GM10847 (cell line): ENCODE measurements around the gene ATG12.

Experiments
- POLR2A ChIP-seq: IDR thresholded peaks from 2 replicates; pipeline ENCODE4 v1.6.1; 2011; ENCODE audit not compliant: insufficient read length; ENCODE audit errors: extremely low read depth

The ATG12 gene

DNA sequence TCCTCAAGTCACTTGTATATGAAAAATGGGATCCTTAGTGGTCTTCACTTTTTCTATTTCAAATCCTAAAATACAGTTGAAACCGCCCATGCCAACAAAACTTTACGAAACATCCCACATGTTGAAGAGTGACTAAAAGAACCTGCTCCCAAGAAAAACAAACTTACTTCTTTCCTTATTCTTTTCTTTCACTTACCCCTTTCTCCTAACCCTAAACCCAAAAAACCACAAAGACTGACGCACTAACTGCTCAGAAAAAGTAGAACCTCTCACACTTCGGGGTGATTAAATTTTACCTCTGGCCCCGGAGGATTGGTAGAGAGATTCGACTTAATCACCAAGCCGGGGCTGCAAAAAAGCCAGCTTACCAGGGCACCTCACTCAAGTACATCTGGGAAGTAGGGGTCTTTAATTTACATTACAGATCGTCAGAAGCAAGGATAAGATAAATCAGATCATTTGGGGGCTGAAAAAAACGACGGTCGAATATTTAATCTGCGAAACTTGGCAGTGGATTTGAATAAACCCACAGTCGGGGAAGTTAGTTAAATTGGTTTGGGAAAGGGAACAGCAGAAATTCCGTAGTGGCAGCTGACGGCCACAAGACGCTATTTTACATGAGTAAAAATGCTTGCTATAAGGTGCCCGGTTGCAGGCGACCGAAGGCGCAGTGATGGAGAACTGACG lies 26.2 kb downstream of the ATG12 start:
- no peak for TF ChIP-seq POLR2A

DNA sequence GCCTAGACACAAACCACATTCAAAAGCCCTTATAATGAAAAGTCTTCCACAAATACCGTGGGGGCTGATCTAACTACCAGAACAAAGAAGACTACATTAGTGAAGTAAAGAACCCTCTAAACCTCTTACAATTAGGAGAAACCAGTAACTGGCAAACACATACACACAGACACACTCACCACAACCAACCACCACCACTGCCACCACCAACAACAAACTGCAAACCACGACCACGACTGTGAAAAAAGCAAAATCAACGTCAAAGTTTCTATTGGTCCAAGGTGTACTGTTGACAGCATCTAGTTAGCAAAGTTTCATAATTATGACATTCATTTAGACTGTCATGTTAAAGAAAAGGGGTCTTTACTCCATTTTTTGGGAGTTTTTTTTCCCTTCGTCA lies 27.6 kb downstream of the ATG12 start:
- no peak for TF ChIP-seq POLR2A

DNA sequence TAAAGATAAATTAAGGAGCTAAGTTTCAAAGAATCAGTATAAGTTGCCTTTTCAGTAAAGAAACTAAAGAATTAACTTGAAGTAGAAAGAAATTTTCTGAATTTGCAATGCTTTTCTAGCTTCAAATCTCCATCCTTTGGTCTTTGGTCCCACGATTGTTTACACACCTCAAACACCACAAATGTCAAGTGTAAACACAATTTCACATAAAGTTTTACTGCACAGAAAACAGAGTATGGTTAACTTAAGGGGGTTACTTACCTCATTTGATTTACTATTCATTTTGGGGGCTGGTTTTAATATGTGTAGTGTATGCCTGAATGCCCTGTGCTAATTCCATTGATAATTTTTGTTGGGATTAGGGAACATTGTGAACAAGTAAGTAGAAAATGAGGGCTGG lies 29.0 kb downstream of the ATG12 start:
- TF ChIP-seq POLR2A, result no peak

DNA sequence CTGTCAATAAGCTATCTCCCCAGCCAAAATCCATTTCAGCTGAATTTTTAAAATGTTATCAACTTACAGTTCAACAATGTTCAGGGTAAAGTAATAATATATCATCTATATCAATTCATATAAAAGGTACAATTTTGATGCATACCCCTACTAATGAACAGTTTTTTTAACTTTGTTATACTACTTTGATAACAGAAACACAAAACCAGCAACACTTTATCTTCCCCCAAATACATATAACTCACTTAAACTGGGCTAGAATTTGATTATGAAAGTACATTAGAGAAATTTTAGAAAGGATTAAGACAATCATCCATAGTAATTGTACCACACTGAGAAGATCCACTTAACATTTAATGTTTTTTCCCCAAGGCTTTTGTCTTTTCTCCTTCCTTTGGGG lies 30.0 kb downstream of the ATG12 start:
- no peak for TF ChIP-seq POLR2A

DNA sequence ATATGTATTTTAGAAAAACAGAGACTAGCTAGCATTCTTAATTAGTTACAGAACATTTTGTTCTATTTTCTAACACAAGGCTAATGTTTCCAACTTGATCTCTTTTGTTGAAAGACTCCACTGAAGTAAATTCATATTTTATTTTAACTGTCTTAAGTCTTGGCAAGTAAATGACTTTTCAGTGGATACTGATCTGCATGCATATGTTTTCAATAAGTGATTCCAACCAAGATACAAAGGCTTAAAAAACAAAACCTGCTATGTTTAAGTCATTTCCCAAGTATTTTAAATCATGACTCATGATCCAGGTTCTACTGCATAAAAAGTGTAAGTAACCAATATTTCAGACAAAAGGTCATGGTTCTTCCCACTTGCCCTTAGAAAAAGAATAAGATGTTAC lies 30.6 kb downstream of the ATG12 start:
- no peak for TF ChIP-seq POLR2A

DNA sequence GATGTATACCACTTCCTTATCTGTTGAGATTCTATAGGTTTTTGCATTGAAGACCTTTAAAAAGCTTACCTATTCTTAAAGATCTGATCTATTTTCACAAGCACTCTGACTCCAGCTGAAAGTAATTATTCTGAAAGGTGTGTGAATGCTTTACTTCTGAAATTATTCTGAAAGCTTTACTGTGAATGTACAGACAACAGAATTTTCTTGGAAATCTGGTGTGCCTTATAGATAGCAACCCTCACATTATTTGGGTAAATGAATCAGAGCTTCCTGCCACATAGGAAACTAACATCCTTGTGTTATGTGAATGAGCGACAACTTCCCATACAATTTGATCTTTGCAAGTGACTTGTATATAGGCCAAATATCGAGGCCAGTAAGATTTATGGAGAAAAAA lies 31.4 kb downstream of the ATG12 start:
- TF ChIP-seq POLR2A, result no peak

DNA sequence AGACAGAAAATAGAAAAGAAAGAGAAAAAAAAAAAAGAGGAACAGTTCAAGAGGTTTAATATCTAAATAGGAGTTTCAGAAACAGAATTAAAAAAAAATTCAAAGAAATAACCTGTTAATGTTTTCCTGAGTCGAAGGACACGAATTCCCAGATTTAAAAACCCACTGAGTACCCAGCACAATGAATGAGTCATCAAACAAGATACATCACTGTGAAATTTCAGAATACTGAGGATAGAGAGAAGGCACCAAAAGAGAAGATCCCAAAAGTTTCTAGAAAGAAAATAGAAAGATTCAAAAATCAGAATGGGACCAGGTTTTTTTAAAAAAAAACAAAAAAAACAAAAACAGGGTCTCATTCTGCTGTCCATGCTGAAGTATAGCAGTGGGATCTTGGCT lies 33.7 kb downstream of the ATG12 start:
- no peak for TF ChIP-seq POLR2A

DNA sequence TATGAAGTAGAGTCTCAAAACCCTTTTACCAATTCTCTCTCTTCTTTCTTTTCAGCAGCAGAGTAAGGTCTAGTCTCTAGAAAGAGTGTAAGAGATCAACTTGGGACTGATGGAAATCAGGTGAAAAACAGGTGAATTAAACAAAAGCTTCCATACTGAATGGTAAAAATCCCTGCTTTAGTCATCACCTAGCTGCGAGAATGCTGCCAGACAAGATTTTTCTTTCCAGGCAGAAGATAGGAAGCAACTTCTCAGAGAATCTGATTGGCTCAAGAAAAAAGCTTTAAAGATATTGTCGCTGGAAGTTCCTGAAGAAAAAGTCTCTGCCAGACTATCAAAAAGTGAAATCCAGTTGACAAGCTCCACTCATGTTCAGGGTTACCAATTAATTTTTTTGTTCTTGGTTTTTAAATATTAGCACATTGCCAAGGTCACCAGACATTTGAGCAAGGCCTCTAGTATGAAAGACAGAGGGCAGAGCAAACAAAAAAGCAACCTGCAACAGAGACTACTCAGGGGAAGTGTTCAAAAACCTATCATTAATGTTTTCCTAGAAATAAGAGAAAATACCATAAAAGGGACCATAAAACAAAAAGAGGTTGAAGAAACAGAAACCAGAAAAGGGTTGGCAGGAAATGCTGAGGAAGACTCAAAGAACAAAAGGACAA lies 34.2 kb downstream of the ATG12 start:
- TF ChIP-seq POLR2A, result no peak

DNA sequence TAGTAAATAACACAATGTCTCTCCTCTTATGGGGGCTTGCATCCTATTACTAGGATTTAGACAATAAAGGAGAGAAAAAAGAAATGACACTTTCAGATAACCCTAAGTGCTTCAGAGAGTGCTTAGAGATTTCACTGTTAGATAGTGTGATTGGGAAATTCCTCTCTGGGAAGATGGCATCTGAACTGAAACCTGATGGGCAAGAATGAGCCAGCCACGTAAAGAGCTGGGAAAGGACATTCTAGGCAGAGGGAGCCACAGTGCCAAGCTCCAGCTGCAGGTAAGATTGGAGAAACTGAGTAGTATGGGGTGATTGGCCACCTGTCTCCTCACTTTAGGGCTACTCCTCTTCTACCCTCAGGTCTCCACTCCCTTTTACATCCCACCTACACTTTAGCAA lies 39.4 kb downstream of the ATG12 start:
- TF ChIP-seq POLR2A, result no peak

DNA sequence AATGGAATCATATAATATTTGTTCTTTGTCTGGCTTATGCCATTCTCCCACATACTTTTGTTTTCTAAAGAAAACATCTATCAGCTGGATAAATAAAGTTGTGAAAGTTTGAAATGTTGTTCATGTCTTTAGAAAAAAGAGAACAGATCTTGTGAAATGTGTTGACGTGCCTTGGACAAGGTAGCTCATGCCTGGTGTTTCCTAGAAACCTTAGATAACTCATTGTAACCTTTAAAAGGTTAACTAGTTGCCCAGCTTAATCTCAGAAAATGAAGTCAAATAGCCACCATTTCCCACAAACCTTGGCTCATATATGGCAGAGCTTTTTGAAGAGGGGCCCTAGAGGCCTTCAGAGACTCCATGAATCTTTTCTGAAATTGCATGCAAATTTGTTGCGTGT lies 40.2 kb downstream of the ATG12 start:
- no peak for TF ChIP-seq POLR2A

DNA sequence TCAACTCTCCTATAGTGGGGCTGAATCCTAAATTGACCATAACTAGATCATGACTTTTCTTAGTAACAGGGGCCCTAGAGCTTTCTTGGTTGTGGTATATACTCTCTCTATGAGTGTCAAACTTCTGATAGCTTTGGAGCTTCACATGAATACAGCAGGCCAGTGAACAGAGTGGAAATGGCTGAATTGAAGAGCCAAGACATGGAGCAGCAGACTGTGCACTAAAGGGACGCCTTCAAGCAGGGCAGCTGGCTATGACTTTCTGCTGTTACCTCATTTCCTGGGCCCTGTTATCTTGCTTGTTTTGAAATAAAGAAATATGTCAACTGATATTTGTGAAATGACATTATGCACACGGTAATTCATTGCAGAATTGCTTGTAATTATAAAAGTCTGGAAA lies 41.3 kb downstream of the ATG12 start:
- TF ChIP-seq POLR2A, result no peak

DNA sequence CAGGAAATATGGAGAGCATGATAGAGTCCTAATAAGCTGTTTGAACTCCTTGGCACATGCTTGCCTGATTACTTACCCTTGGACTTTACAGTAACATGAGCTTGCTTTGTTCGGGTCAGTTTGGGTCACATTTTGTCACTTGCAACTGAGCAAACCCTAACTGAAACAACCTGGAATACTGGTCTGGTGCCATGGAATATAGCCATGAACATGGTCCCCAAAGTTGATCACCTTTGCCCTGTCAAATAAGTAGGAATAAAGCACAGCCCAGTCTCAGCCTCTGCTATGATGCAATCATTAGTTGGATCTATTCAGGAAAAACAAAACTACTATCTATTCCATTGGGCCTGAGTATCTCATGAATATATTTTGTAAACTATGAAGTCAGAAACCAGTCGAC lies 43.1 kb downstream of the ATG12 start:
- TF ChIP-seq POLR2A, result no peak

DNA sequence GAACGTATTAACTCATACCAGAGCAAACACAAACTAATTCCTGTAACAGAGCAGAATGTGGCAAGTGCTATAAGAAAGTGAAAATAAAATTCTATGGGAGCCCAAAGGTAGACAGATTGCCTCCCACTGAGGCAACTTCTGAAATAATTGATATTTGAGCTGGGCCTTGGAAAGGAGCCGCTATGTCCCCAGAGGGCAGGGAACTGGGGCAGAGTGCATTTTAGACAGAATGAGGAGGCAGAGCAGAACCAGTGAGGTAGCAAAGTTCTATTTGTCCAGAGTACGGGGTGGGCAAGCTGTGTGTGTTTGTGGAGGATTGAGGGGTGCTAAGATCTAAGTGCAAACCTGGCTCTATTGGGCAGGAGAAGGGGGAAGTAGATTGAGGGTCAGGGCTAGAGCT lies 44.7 kb downstream of the ATG12 start:
- no peak for TF ChIP-seq POLR2A

DNA sequence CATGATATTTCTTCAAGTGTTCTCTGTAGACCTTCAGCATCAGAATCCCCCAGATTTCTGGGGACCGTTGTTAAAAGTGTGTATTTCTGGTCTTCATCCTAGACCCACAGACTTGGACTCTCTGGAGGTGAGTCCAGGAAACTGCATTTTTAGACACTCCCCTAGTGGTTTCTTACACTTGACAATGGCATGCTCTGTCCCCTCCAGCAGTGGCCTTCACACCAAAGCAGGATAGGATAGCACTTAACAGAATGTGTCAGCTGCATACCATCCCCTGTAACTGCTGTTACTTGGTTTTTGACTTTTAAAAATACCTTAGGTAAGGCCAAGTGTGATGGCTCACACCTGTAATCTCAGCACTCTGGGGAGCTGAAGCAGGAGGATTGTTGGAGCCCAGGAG lies 45.7 kb downstream of the ATG12 start:
- TF ChIP-seq POLR2A, result no peak

DNA sequence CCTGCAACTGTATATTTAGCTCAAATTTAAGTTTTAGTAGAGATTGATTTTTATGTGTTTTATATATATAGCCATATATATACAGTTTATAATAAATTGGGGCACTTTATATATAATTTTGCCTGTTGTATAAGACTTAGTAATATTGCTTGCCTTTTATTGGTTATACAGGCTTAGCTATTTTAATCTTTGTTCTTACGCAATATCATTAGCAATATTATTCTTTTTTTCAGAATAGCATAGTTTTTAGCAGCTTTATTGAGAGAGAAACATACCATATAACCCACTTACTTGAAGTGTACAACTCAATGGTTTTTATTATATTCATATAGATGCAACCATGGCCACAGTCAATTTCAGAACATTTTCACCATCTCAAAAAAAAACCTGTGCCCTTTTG lies 52.9 kb downstream of the ATG12 start:
- TF ChIP-seq POLR2A, result no peak

DNA sequence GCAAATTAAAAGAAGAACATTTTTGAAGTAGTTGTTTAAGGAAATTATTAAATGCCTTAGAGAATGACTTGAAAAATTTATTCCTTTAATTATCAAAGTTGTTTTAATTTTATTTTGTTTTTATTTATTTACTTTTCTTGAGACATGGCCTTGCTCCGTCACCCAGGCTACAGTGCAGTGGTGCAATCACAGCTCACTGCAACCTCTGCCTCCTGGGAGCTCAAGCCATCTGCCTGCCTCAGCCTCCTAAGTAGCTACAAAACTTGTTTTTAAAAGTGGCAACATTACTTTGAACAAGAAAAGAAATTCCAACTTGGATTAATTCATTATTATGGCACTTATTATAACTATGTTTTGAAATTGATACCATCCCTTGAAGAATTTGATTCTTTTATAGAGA lies 53.9 kb downstream of the ATG12 start:
- no peak for TF ChIP-seq POLR2A
